ENCODE results near the gene FAM81A.

GRCh38 chr15:59523702-59524101, 85.7 kb downstream of the FAM81A start:
- TF ChIP-seq, protein P1, sequence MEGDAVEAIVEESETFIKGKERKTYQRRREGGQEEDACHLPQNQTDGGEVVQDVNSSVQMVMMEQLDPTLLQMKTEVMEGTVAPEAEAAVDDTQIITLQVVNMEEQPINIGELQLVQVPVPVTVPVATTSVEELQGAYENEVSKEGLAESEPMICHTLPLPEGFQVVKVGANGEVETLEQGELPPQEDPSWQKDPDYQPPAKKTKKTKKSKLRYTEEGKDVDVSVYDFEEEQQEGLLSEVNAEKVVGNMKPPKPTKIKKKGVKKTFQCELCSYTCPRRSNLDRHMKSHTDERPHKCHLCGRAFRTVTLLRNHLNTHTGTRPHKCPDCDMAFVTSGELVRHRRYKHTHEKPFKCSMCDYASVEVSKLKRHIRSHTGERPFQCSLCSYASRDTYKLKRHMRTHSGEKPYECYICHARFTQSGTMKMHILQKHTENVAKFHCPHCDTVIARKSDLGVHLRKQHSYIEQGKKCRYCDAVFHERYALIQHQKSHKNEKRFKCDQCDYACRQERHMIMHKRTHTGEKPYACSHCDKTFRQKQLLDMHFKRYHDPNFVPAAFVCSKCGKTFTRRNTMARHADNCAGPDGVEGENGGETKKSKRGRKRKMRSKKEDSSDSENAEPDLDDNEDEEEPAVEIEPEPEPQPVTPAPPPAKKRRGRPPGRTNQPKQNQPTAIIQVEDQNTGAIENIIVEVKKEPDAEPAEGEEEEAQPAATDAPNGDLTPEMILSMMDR (IDR thresholded peaks at IDR 0.05; ENCODE audit: low read depth, low read length, missing input control): no peak
- no peak for TF ChIP-seq HNF4A (conservative IDR thresholded peaks at IDR 0.05)
- TF ChIP-seq JUND (IDR thresholded peaks at IDR 0.05): no peak
- TF ChIP-seq RAD21 (IDR thresholded peaks at IDR 0.05): no peak
- no peak for TF ChIP-seq YY1 (IDR thresholded peaks at IDR 0.05)
- TF ChIP-seq SP1 (IDR thresholded peaks at IDR 0.05): no peak
- TF ChIP-seq, protein P2, sequence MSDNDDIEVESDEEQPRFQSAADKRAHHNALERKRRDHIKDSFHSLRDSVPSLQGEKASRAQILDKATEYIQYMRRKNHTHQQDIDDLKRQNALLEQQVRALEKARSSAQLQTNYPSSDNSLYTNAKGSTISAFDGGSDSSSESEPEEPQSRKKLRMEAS (IDR thresholded peaks at IDR 0.05): no peak
- TF ChIP-seq GABPA (IDR thresholded peaks at IDR 0.05 in 1 of 2, conservative IDR thresholded peaks at IDR 0.05 in 1 of 2): no peak
- TF ChIP-seq REST (IDR thresholded peaks at IDR 0.05): no peak
- no peak for TF ChIP-seq TAF1 (conservative IDR thresholded peaks at IDR 0.05)
- TF ChIP-seq RXRA (IDR thresholded peaks at IDR 0.05): no peak
- TF ChIP-seq FOXA1 (IDR thresholded peaks at IDR 0.05): no peak

All from liver (tissue), 3 donors.